ENCODE data around the gene KLHL36.

DNA sequence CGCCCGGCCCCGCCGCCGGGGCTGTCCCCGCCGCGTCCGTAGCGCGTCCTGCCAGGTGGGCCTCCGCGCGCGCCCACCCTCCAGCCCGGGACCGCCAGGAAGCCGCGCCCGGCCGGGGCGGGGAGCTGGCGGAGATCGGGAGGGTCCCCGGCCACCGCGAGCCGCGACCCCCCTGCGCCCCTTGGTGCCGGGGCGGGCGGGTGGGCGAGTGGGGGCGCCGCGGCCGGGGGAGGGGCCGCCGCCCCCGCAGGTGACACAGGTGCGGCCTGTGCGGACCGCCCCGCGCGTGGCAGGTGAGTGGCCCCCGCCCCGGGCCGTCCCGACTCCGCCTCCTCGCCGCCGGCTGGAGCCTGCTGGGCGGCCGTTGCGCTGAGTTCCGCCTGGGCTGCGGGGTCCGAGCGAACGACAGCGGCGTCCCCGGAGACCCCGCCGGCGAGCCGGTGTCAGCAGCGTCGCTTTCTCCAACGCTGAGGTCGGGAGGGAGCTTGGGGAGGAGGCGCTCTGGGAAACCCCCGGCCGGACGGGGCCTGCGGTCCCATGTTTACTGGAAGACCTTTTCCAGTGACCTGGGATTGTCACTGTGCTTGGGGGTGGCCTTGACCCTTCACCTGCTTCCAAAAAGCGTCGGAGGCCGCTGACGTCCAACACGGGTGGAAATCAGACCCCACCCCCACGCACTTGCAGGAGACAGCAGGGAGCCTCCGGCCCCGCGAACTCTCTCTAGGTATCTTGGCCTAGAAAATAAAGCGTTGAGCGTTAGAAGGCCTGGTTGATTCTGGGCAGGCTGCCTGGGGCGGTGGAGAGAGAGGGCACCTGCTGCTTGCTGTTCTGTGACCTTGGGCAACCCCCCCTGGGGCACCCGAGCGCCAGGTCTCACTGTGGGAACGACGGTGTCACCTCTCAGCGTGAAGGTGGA, 542 bp downstream of the KLHL36 start:
- TF ChIP-seq, protein P1, sequence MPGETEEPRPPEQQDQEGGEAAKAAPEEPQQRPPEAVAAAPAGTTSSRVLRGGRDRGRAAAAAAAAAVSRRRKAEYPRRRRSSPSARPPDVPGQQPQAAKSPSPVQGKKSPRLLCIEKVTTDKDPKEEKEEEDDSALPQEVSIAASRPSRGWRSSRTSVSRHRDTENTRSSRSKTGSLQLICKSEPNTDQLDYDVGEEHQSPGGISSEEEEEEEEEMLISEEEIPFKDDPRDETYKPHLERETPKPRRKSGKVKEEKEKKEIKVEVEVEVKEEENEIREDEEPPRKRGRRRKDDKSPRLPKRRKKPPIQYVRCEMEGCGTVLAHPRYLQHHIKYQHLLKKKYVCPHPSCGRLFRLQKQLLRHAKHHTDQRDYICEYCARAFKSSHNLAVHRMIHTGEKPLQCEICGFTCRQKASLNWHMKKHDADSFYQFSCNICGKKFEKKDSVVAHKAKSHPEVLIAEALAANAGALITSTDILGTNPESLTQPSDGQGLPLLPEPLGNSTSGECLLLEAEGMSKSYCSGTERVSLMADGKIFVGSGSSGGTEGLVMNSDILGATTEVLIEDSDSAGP (CRISPR knock-in tag; IDR thresholded peaks at IDR 0.05) = 0 out of 2 replicates have a peak, but pooled peaks have one; percentile 31
- no peak for TF ChIP-seq POLR2A (conservative IDR thresholded peaks at IDR 0.05)
- no peak for TF ChIP-seq EP300 (IDR thresholded peaks at IDR 0.05; ENCODE audit: low read length)
- no peak for TF ChIP-seq FOXP1 (CRISPR knock-in tag; IDR thresholded peaks at IDR 0.05)
